Testis (tissue), 2 donors: ENCODE measurements around the gene R3HDM4.

Experiments used
- POLR2A ChIP-seq: fragments of 450-650 bp; IDR thresholded peaks from one replicate; pipeline ENCODE4 v1.6.1; 2017; ENCODE audit warnings: antibody characterized with exemption, mild to moderate bottlenecking, moderate library complexity
- TF ChIP-seq, protein P1 (sequence below), 3 experiments: fragments of 450-650 bp in 2 of 3; fragments of 200-600 bp in 1 of 3; sonication (generic) in 1 of 3; IDR thresholded peaks; one replicate each; pipeline ENCODE4 v1.5.1; 2016 to 2019; ENCODE audit warnings: antibody characterized with exemption in 3 of 3, mild to moderate bottlenecking in 2 of 3, moderate library complexity in 1 of 3

DNA sequence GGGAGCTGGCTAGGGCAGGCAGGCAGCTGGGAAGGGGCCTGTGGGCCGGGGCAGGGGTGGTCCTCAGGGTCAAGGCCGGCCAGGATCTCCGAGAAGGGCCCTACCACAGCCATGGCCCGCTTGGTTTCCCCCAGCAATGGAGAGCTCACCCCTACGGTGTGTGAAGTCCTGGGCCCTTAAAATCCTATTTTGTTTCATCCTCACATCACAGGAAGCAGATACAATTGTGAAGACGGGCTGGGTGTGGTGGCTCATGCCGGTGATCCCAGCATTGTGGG, 11.0 kb downstream of the R3HDM4 start:
- TF ChIP-seq POLR2A = no peak
- TF ChIP-seq, protein P1, sequence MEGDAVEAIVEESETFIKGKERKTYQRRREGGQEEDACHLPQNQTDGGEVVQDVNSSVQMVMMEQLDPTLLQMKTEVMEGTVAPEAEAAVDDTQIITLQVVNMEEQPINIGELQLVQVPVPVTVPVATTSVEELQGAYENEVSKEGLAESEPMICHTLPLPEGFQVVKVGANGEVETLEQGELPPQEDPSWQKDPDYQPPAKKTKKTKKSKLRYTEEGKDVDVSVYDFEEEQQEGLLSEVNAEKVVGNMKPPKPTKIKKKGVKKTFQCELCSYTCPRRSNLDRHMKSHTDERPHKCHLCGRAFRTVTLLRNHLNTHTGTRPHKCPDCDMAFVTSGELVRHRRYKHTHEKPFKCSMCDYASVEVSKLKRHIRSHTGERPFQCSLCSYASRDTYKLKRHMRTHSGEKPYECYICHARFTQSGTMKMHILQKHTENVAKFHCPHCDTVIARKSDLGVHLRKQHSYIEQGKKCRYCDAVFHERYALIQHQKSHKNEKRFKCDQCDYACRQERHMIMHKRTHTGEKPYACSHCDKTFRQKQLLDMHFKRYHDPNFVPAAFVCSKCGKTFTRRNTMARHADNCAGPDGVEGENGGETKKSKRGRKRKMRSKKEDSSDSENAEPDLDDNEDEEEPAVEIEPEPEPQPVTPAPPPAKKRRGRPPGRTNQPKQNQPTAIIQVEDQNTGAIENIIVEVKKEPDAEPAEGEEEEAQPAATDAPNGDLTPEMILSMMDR (IDR thresholded peaks at IDR 0.05) = no peak
